GM18861 (cell line): ENCODE results near the gene ZNF846.
"Not testable (repeated sequence)": the region's sequence is repeated elsewhere in the genome, so short reads cannot be mapped to it uniquely, and the experiment has no call there.

Experiments used
- ATAC-seq: cut with Tn5 transposase; IDR thresholded peaks from one replicate; pipeline ENCODE4 v1.9.1; 2021; ENCODE audit not compliant: unreplicated experiment

Gene ZNF846

DNA sequence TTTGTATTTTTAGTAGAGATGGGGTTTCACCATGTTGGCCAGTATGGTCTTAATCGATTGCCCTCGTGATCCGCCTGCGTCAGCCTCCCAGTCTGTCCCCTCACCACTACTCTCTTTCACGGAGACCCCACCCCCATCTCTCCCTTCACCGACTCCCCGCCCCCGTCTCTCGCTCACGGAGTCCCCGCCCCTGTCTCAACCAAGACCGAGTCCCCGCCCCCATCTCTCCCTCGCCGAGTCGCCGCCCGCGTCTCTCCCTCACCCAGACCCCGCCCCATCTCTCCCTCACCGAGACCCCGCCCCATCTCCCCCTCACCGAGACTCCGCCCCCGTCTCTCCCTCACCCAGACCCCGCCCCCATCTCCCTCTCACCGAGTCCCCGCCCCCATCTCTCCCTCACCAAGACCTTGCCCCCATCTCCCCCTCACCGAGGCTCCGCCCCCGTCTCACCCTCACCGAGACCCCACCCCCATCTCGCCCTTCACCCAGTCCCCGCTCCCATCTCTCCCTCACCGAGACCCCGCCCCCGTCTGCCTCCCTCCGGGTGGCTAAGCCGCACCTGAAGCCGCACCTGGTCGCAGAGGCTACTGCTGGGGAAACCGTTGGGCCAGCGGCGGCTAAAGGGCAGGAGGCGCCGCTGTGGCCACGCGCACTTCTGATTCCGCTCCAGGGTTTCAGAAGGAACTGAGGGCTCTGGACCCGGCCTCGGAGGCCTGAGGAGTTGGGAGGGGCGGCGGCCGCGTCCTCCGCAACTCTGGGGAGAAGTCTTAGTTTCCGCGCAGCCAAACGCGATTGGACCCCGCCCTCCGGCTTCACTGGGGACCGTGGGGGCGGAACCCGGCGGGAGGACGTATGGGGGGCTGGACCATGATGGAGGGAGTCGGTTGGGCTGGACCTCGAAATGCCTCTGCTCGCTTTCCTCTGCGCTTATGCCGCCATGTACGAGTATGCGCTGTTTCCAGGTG, 17.1 kb upstream of the ZNF846 start:
- ATAC-seq = peak; percentile 61

DNA sequence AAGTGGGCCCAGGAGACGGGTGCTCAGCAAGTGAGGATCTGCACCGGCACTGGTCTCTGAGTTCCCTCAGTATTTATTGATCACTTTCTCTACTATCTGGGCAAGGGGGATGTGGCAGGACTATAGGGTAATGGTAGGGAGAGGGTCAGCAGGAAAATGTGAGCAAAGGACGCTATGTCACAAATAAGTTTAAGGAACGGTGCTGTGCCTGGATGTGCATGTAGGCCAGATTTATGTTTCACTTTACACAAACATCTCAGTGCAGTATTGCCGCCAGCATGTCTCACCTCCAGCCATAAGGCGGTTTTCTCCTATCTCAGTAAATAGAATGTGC, 15.6 kb upstream of the ZNF846 start:
- not testable (repeated sequence) for ATAC-seq

GRCh38 chr19:9782338-9782737, 13.8 kb upstream of the ZNF846 start:
- ATAC-seq = no peak

DNA sequence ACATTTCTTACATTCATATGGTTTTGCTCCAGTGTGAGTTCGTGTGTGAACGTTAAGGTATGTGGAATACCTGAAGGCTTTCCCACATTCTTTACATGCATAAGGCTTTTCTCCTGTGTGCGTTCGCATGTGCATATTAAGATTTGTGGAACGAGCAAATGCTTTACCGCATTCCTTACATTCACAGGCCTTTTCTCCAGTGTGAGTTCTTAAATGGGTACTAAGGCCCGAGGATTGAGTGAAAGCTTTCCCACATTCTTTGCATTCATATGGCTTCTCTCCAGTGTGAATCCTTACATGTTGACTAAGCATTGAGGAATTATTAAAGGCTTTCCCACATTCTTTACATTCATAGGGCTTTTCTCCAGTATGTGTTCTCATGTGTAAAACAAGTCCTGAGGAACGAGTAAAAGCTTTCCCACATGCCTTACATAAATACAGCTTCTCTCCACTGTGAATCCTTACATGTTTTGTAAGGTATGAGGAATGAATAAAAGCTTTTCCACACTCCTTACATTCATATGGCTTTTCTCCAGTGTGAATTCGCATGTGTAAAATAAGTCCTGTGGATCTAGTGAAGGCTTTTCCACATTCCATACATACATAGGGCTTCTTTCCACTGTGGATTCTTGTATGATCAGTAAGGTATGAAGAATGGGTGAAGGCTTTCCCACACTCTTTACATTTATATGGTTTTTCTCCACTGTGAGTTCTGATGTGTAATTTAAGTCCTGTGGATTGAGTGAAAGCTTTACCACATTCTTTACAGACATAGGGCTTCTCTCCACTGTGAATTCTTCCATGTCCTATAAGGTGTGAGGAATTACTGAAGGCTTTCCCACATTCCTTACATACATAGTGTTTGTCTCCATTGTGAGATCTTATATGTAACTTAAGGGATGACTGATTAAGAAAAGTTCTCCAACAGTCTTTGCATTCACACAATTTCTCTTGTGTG, 10.7 kb downstream of the ZNF846 start:
- no peak for ATAC-seq

DNA sequence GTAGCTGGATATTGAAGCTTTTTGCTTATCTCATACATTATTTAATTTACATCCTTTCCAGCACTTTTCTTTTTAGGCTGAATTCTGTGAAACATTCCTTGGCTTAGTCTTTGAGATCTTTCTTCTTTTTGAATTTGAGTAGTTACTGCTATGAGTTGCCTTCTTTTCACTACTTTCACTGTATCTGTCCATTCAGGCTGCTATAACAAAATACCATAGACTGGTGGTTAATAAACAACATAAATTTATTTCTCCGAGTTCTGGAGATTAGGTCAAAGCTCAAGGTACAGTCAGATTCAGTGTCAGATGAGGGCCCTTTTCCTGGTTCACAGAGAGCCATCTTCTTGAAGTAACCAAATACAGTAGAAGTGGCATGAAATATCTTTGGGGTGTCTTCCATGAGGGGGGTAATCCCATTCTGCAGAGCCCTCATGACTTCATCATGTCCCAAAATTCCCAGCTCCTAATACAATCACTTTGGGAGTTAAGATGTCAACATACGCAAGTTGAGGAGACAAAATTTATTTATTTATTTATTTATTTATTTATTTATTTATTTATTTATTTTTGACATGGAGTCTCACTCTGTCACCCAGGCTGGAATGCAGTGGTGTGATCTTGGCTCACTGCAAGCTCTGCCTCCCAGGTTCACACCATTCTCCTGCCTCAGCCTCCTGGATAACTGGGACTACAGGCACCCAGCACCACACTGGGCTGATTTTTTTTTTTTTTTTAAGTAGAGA, 15.7 kb downstream of the ZNF846 start:
- no peak for ATAC-seq

- no peak for ATAC-seq
These were observed 17.1 kb downstream of the ZNF846 start for GRCh38 chr19:9751446-9751845.

DNA sequence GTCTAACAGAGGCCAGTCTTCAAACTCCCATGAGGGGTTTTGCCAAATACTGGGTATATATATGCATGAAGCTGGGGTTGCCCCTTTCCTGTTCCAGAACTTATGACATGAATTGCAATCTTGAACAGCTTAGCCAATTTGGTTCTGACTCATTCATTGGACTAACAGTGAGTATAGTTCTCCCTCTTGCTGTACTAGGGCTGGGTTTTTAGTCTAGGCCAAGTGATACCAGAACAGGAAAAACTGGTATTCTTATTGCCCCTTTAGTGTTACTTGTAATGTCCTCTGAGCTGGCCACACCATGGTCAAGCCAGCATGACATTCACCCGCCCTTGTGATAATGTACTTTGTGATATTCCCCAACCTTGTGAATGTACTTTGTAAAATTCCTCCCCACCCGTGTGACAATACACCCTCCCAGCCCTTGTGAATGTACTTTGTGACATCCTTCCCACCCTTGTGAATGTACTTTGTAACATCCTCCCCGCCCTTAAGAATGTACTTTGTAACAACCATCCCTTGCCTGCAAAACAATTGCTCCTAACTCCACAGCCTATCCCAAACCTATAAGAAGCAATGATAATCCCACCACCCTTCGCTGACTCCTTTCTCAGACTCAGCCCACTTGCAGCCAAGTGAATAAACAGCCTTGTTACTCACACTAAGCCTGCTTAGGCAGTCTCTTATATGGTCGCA, 26.9 kb downstream of the ZNF846 start:
- no peak for ATAC-seq

DNA sequence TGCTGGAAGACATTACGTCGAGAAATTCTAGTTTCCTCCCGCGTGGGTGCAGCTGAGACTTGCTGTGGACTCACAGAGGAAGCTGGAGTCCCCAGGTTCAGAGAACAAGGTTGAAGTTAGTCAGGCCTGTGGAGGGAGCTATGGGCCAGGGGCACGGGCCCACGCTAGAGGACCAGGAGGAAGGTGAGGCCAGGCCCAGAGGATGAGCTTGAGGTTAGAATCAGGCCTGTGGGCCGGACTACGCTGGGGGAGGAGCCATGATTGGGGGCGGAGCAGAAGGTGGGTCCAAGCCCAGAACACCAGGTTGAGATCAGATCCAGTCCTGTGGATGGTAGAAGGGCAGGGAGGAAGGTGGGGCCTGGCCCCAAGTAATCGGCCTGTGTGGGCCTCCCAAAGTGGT, 32.6 kb downstream of the ZNF846 start:
- no peak for ATAC-seq

DNA sequence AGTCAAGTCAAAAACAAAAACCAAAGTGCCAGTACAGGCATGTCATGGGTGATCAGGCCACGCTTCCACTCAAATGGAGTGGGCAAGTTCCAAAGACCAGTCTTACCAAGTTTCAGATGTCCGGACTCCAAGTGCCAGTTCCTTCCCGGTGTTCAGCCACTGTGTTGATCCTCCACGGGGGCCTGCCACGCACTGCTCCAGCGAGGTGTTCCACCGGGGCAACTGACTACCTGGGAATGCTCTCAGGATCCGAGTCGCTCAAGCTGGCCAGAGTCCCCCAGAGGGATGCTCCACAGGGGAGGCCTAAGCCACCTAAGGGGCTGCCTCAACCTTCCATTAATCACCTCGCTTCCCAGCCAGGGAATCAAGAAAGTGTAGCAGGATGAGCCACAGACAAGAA, 38.5 kb downstream of the ZNF846 start:
- ATAC-seq = not testable (repeated sequence)

GRCh38 chr19:9729162-9729561, 39.4 kb downstream of the ZNF846 start:
- no peak for ATAC-seq

GRCh38 chr19:9727644-9728043, 40.9 kb downstream of the ZNF846 start:
- no peak for ATAC-seq

GRCh38 chr19:9725508-9726201, 42.9 kb downstream of the ZNF846 start:
- not testable (repeated sequence) for ATAC-seq

GRCh38 chr19:9724157-9724556, 44.4 kb downstream of the ZNF846 start:
- ATAC-seq = no peak

GRCh38 chr19:9721861-9722260, 46.7 kb downstream of the ZNF846 start:
- no peak for ATAC-seq

GRCh38 chr19:9720541-9720940, 48.0 kb downstream of the ZNF846 start:
- ATAC-seq = no peak

DNA sequence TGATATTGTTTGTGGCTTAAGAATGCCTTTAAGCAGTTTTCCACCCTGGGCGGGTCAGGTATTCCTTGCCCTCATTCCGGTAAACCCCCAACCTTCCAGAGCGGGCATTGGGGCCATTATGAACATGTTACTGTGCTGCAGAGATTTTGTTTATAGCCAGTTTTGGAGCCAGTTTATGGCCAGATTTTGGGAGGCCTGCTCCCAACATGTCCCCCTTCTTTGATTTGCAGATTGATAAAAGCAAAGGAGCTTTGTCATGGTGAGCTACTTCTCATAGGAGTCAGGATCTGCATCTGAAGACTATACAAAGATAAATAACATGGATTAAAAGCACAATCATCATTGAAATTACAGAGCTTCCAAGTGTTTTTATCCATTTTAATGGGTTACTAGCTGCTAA, 56.7 kb downstream of the ZNF846 start:
- ATAC-seq = no peak

DNA sequence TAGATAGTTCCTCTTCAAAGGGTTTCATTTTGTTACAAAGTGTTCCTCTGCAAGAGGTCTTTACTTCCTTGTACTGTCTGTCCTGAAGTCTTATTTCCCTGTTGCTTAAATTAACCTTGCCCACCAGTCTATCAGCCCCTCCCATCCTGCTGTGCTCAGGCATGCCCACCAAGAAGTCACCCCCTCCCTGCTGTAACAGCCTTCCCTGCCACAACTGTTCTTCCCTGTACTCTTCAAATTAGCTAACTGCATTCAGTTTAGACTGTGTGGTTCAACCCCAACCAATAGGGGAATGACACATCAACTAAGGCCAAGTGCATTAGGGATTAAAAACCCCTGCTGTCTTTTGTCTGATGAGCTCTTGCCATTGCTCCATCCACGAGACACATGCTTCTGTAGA, 59.2 kb downstream of the ZNF846 start:
- ATAC-seq = no peak

- no peak for ATAC-seq
These were observed 62.7 kb downstream of the ZNF846 start for GRCh38 chr19:9705836-9706235.

DNA sequence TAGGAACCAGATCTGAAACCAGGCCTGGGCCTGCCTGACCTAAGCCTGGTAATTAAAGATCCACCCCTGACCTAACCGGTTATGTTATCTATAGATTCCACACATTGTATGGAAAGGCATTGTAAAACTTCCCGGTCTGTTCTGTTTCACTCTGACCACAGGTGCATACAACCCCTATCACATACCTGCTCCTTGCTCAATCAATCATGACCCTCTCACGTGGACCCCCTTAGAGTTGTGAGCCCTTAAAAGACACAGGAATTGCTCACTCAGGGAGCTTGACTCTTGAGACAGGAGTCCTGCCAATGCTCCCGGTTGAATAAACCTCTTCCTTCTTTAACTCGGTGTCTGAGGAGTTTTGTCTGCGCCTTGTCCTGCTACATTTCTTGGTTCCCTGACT, 66.4 kb downstream of the ZNF846 start:
- no peak for ATAC-seq
